Inferior parietal cortex (tissue), 1 donor: ENCODE measurements around the gene SLC4A2.
A peak's percentile ranks its signal among the peaks of the same experiment; 100 is the strongest.
"Not testable (repeated sequence)": the region's sequence is repeated elsewhere in the genome, so short reads cannot be mapped to it uniquely, and the experiment has no call there.

Experiments used
- DNase-seq: peaks from one replicate; pipeline ENCODE4 v3.0.0-alpha.2; 2016; ENCODE audit errors: extremely low spot score

Gene SLC4A2

GRCh38 chr7:151025924-151026671 is 33.3 kb upstream of the SLC4A2 start:
- no peak for DNase-seq

- DNase-seq: not testable (repeated sequence)
Measured at GRCh38 chr7:151026771-151027727, 32.3 kb upstream of the SLC4A2 start.

GRCh38 chr7:151027728-151028130 is 31.7 kb upstream of the SLC4A2 start:
- DNase-seq: not testable (repeated sequence)

- peak; percentile 99 for DNase-seq
Measured at GRCh38 chr7:151028131-151028947, 31.1 kb upstream of the SLC4A2 start, which contains the start of gene ABCB8. TSS of gene ABCB8 (plus strand) at chr7:151028450. CDS start at chr7:151028516, 66 bp downstream.

DNA sequence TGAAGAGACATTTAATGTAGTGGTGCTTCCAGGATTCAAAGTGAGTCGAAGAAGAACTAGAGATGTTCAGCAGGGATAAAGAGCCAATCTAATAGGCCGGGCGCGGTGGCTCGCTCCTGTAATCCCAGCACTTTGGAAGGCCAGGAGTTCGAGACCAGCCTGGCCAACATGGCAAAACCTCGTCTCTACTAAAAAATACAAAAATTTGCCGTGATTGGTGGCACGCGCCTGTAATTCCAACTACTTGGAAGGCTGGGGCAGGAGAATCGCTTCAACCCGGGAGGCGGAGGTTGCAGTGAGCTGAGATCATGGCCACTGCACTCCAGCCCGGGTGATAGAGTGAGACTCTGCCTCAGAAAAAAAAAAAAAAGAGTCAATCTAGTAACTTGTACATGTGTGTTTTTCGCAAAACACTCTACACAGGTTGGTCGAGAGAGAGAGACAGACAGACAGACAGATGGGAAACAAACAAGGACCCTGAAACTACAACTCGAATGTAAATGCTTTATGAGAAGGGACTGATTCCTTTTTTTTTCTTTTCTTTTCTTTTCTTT is 30.4 kb upstream of the SLC4A2 start:
- no peak for DNase-seq

GRCh38 chr7:151031011-151031410 is 28.4 kb upstream of the SLC4A2 start:
- DNase-seq: no peak

GRCh38 chr7:151032936-151033863 is 26.2 kb upstream of the SLC4A2 start:
- no peak for DNase-seq

- DNase-seq: no peak
Measured at GRCh38 chr7:151033864-151034249, 25.5 kb upstream of the SLC4A2 start.

GRCh38 chr7:151034312-151035025 is 24.9 kb upstream of the SLC4A2 start:
- no peak for DNase-seq

DNA sequence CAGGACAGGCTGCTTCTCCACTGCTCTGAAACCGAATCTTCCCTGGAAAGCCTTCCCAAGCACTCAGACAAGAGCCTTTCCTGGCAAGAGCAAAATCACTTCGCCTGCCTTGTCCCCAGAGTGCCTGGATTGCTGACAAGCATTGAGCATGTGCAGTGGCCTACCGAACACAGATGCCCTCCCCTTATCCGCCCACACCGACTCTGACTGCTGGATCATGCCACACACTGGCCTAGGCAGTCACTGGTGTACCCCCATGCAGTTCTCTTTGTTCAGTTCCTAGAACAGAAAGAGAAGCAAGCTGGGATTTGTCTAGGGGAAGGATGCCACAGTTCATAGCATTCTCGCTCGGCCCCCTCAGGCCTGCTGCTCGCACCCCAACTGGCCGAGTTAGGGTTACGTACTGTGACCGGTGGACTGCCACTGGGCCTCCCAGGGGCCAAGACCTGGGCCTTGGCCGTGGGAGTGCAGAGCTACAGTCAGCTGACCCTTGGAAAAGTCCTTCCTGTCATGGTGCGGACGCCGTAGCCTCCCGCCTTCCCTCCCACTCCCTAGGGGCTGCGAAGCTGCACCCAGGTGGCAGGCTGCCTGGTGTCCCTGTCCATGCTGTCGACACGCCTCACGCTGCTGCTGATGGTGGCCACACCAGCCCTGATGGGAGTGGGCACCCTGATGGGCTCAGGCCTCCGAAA is 24.2 kb upstream of the SLC4A2 start:
- DNase-seq: no peak

DNA sequence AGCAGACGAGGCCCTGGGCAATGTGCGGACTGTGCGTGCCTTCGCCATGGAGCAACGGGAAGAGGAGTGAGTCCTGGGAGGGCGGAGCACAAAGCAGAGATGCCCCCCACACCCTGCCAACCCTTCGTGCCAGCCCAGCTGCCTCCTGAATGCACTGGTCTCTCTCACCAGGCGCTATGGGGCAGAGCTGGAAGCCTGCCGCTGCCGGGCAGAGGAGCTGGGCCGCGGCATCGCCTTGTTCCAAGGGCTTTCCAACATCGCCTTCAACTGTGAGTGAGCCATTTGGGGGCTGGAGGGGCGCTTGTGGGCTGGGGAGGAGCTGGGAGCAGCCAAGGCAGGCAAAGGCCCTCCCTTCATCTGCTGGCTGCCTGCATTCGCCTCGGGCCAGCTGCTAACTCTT is 23.5 kb upstream of the SLC4A2 start:
- no peak for DNase-seq

DNA sequence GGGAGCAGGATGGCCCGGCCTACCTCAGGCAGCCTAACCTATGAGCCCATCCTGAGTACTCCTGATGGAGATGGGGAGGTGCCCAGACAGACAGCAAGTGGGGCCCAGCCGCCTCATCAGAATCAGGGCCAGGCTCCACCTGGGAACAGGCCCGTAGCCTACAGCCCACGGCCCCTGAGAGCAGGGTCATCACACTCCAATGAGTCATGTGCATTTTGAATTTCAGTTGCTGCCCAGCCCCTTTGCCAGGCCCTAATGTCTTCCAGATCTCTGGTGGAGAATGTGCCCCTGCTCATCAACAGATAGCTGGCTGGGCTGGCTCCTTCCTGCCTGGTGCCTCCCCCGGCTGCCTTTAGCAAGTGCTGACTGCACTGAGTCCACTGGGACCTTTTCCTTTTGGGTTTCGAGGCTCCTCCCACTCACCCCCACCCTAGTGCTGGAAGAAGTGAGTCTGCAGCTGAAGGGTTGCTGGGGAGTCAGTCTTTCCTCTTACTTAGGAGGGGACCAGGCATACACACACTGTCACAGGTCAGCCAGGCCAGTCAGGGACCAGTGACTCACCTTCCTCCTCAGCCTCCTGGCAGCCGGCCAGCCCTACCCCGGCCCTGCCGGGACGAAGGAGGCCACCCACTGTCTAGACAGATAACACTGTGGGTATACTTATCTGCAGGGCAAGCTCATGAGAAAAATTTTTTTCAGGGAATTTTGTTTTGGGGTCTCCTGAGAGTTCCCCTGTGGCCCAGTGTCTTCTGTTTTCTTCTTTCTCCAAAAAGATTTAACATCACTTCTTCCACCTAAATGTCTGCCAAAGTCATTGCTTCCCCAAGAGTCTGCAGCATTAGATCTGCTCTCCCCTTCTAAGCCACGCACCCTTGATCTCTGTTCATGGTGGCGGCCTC is 20.2 kb upstream of the SLC4A2 start:
- peak; percentile 65 for DNase-seq

DNA sequence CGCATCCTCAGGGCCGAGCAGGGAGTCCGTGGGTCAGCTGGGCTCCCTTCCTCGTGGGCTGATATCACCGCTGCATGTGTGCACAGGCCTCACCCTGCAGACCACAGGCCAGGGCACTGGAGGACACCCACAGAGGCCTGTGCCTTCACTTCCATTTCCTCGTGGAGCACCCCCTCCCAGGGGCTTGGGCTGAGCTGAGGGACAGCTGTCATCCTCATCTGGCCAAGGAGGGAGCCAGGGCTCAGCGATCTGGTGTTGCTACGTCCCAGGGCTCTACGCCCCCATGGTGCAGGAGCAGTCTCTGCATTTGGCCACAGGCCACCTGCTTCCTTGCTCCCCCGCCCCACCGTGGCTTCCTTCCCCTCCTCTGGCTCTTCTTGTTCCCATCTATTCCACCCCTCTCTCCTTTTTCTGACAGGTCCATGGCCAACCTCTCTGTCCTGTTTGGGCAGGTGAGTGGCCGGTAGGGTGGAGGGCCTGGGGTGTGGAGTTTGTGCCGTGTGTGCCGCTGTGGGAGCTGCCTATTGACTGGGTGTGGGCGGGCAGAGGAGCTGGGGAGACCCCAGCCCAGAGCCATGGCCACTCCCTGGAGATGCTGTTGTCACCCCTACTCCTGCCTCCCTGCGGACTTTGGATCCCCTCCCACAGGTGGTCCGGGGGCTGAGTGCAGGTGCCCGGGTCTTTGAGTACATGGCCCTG is 19.4 kb upstream of the SLC4A2 start:
- no peak for DNase-seq

- DNase-seq: no peak
Measured at GRCh38 chr7:151040616-151041375, 18.6 kb upstream of the SLC4A2 start.

DNA sequence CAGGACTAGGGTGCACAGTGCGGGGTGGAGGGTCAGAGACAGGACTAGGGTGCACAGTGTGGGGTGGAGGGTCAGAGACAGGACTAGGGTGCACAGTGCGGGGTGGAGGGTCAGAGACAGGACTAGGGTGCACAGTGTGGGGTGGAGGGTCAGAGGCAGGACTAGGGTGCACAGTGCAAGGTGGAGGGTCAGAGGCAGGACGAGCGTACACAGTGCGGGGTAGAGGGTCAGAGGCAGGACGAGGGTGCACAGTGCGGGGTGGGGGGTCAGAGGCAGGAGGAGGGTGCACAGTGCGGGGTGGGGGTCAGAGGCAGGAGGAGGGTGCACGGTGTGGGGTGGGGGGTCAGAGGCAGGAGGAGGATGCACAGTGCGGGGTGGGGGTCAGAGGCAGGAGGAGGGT is 15.9 kb upstream of the SLC4A2 start:
- DNase-seq: not testable (repeated sequence)

DNA sequence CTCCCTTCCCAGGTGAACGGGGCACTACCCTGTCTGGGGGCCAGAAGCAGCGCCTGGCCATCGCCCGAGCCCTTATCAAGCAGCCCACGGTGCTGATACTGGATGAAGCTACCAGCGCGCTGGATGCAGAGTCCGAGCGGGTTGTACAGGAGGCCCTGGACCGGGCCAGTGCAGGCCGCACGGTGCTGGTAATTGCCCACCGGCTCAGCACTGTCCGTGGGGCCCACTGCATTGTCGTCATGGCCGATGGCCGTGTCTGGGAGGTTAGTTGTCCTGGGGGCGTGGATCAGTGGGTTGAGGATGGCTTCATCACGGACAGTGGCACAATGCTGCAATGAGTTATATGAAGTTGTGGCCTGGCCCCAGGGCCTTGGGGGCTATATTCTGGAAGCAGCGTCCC is 15.4 kb upstream of the SLC4A2 start:
- no peak for DNase-seq

DNA sequence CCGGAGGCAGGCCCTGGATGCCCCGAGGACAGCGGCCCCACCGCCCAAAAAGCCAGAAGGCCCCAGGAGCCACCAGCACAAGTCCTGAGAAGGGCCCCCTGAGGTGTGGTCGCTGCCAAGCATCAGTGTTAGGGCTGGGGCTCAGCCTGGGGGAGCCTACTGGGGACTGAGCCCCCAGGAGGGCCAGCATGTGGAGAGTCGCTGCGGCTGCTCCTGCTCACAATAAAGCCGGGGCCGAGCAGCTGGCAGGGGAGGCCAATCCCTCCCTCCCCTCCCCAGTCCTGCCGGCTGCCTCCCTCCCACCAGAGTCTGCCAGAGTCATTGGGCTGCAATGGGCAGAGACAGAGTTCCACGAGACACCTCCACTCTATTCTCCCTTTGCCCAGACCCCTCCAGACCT is 14.1 kb upstream of the SLC4A2 start:
- no peak for DNase-seq
